ENCODE measurements around the gene HBZ. TPM values are rescaled to one million over a fixed set of nuclear protein-coding genes. Genes with fewer than 3 reads are reported as not detected.

HBZ gene
- total and polyA plus RNA-seq, 9 of the 15 experiments (the other 6 are each of a cell fraction or from before 2014, with no cell fraction given): 58.0 to 610 (median 113) TPM

DNA sequence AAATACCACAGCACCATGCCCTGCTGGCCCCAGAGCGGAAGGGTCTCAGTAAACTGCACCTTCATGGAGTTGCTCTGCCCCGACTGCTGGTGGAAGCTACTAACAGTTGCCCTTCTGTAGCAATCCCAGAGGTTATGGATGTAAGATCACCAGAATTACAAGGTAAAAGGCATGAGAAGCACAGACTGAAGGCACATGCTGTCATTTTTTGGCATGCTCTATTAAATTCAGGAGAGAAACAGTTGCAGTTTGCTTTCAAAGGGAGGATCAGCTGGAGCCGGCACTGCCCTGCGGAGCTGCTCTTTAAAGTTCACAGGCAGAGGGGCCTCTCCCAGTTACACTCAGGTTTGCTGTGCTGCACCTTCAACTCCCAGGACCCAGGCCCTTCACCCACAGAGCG lies 33.1 kb upstream of the HBZ start:
- no TSS peak for BruUV-seq (replicated peaks)
- FAIRE-seq (no peak), ATAC-seq (peak; percentile 20; the same call in 2 of the 3 replicates), DNase-seq (ENCODE audit: extremely low read depth in 1 of 4, low spot score in 3 of 4) (no peak)
- no peaks in the 10 kb centered on the region for H3K27me3 ChIP-seq (ENCODE audit: control insufficient read depth in 2 of 2, insufficient read depth in 2 of 2, low read length in 2 of 2)
- peaks cover 37% of the 10 kb centered on the region for H3K79me2 ChIP-seq (ENCODE audit: control insufficient read depth, insufficient read depth, low read length)
- H2AFZ ChIP-seq (ENCODE audit: low read depth, low read length): no peak overlapping the region
- no peak overlapping the region for H3K4me3 ChIP-seq
- peak overlapping the region; percentile 66 for H3K4me2 ChIP-seq (ENCODE audit: insufficient read depth, low read length)
- intact Hi-C loops (cut with micrococcal nuclease) (no loop called here), in situ Hi-C loops (cut with MboI) (no loop called here)
- TF ChIP-seq, protein P1, sequence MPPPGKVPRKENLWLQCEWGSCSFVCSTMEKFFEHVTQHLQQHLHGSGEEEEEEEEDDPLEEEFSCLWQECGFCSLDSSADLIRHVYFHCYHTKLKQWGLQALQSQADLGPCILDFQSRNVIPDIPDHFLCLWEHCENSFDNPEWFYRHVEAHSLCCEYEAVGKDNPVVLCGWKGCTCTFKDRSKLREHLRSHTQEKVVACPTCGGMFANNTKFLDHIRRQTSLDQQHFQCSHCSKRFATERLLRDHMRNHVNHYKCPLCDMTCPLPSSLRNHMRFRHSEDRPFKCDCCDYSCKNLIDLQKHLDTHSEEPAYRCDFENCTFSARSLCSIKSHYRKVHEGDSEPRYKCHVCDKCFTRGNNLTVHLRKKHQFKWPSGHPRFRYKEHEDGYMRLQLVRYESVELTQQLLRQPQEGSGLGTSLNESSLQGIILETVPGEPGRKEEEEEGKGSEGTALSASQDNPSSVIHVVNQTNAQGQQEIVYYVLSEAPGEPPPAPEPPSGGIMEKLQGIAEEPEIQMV (tag; conservative IDR thresholded peaks at IDR 0.05; ENCODE audit: low read depth): 0 out of 2 replicates have a peak, but pooled peaks have one; percentile 9
- TF ChIP-seq ZNF146 (CRISPR knock-in tag; IDR thresholded peaks at IDR 0.05; ENCODE audit: unreplicated experiment): no peak
- peak overlapping the region; percentile 71 for H3K27ac ChIP-seq (ENCODE audit: extremely low read depth, low read depth, low read length)
- peaks cover 54 to 65% of the 10 kb centered on the region in 2 experiments for H3K4me1 ChIP-seq (replicated peaks in 1 of 2; ENCODE audit: control insufficient read depth in 2 of 2, insufficient read depth in 2 of 2, low read length in 2 of 2)
- no peaks in the 10 kb centered on the region for H4K20me1 ChIP-seq (replicated peaks; ENCODE audit: control insufficient read depth, insufficient read depth, low read length)
- no peaks in the 10 kb centered on the region for H3K9me3 ChIP-seq (replicated peaks; ENCODE audit: control insufficient read depth, insufficient read depth, low read depth, low read length)
- peak overlapping the region; percentile 40; a peak in 3 of 4 replicates for H3K9ac ChIP-seq (ENCODE audit: insufficient read depth in 1 of 2, low read depth in 2 of 2, low read length in 2 of 2)
- no peaks in the 10 kb centered on the region for H3K9me1 ChIP-seq (ENCODE audit: control insufficient read depth, insufficient read depth, low read length)
- 50% methylated on average over 5 of the region's 5 CpGs for WGBS (ENCODE audit: insufficient coverage, low coverage, missing lambda C conversion rate)
- ChIA-PET CTCF (ENCODE audit: low intra/inter-chr PET ratio) (interaction anchor here (1.1 kb wide), 1 partner anchor 11 kb away, joined by 3 read pairs; no protein-coding TSS in a partner anchor), POLR2A (interaction anchor here (0.8 kb wide), 1 partner anchor 12 kb away, joined by 5 read pairs; no protein-coding TSS in a partner anchor)
- peaks cover 64% of the 10 kb centered on the region for H3K36me3 ChIP-seq (ENCODE audit: control insufficient read depth, insufficient read depth, low read length)
